ENCODE measurements around the gene FBXW10.
"Not testable (repeated sequence)": the region's sequence is repeated elsewhere in the genome, so short reads cannot be mapped to it uniquely, and the experiment has no call there.

- not testable (repeated sequence) for TF ChIP-seq CTCF (conservative IDR thresholded peaks at IDR 0.05 in 1 of 2, IDR thresholded peaks at IDR 0.05 in 1 of 2; ENCODE audit: low read depth in 1 of 2, low read length in 2 of 2); EZH2 (IDR thresholded peaks at IDR 0.05; ENCODE audit: low read length, missing control alignments)
Observed at GRCh38 chr17:18753829-18754409, 10.1 kb downstream of the FBXW10 start.

Data from fibroblast of lung (primary cell).